Thymus (tissue), 11 donors: ENCODE data around the gene EPB41L3. TPM values are rescaled to one million over a fixed set of nuclear protein-coding genes. Genes with fewer than 3 reads are reported as not detected.
"Not testable (repeated sequence)": the region's sequence is repeated elsewhere in the genome, so short reads cannot be mapped to it uniquely, and the experiment has no call there.

Experiments
- DNase-seq, 9 donors: peaks; one replicate each; pipeline ENCODE4 v3.0.0-alpha.2; 2013; ENCODE audit warnings: low spot score in 9 of 9, low read depth in 6 of 9, missing footprints in 1 of 9
- H3K27ac ChIP-seq, 2 donors: one replicate each; pipeline ENCODE4 v1.5.1; 2013; ENCODE audit warnings: control low read depth in 1 of 2, low read depth in 1 of 2, low read length in 1 of 2, mild to moderate bottlenecking in 1 of 2, moderate library complexity in 1 of 2
- H3K27me3 ChIP-seq, 2 donors: one replicate each; pipeline ENCODE4 v1.5.1; 2013; ENCODE audit warnings: low read length in 1 of 2; ENCODE audit not compliant: control insufficient read depth in 2 of 2, insufficient read depth in 1 of 2
- H3K36me3 ChIP-seq, 2 donors: one replicate each; pipeline ENCODE4 v1.5.1; 2013; ENCODE audit warnings: low read length in 1 of 2, mild to moderate bottlenecking in 1 of 2, moderate library complexity in 1 of 2; ENCODE audit not compliant: control insufficient read depth in 2 of 2, insufficient read depth in 2 of 2
- H3K4me1 ChIP-seq, 2 donors: one replicate each; pipeline ENCODE4 v1.5.1; 2013; ENCODE audit warnings: low read length in 2 of 2; ENCODE audit not compliant: control insufficient read depth in 2 of 2, insufficient read depth in 2 of 2
- H3K4me3 ChIP-seq, 2 donors: one replicate each; pipeline ENCODE4 v1.5.1; 2013; ENCODE audit warnings: low read length in 2 of 2, control low read depth in 1 of 2, mild to moderate bottlenecking in 1 of 2
- H3K9me3 ChIP-seq, 2 donors: one replicate each; pipeline ENCODE4 v1.5.1; 2013; ENCODE audit warnings: low read length in 1 of 2, mild to moderate bottlenecking in 1 of 2; ENCODE audit not compliant: control insufficient read depth in 2 of 2, insufficient read depth in 1 of 2
- WGBS: extraction: QIAGEN DNeasy Blood & Tissue Kit; methylation state at CpG from one replicate; pipeline ENCODE4 v1.1.7; 2013; 5-methylcytosine and 5-hydroxymethylcytosine counted together
- polyA plus RNA-seq: library from polyadenylated mRNA; stranded (reverse); fragments of 200-250 nt; gene quantifications from one replicate; pipeline ENCODE4 v1.2.3, GENCODE V29; 2013
- total RNA-seq: library from RNA; stranded (reverse); fragments of 120-200 nt; gene quantifications from one replicate; pipeline ENCODE4 v1.2.4, GENCODE V29; 2013
- donor health status: healthy.

The EPB41L3 gene
- total and polyA plus RNA-seq, 2 donors, result 17.8 to 31.9 TPM

- Histone ChIP-seq H3K27me3 (no peaks in the 10 kb centered on the region), H3K4me3 (no peak overlapping the region), H3K9me3 (no peaks in the 10 kb centered on the region), H3K27ac (no peak overlapping the region), H3K4me1 (no peaks in the 10 kb centered on the region), H3K36me3 (no peaks in the 10 kb centered on the region)
- no peak for DNase-seq
- 86% methylated on average over 24 of the region's 24 CpGs for WGBS
Measured at GRCh38 chr18:5488844-5489243, 55.0 kb downstream of the EPB41L3 start.

DNA sequence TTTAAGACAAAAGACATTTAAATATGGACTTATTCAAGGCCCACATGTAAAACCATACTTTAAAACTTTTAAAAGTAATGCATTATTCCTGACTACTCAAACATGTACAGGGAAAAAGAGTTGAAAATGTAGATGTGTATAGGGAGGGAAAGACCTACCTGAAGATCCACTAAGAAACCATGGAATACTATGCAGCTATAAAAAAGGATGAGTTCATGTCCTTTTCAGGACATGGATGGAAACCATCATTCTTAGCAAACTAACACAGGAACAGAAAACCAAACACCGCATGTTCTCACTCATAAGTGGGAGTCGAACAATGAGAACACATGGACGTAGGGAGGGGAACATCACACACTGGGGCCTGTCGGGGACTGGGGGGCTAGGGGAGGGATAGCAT lies 55.8 kb downstream of the EPB41L3 start:
- not testable (repeated sequence) for H3K9me3 ChIP-seq, H3K4me3 ChIP-seq, H3K27me3 ChIP-seq, H3K36me3 ChIP-seq, H3K27ac ChIP-seq, H3K4me1 ChIP-seq, DNase-seq
- WGBS, result 98% methylated on average over 4 of the region's 4 CpGs

GRCh38 chr18:5484526-5484925 lies 59.3 kb downstream of the EPB41L3 start:
- Histone ChIP-seq H3K4me1 (no peaks in the 10 kb centered on the region), H3K4me3 (no peak overlapping the region), H3K27me3 (no peaks in the 10 kb centered on the region), H3K9me3 (no peaks in the 10 kb centered on the region), H3K27ac (no peak overlapping the region), H3K36me3 (no peaks in the 10 kb centered on the region)
- 96% methylated on average over 2 of the region's 2 CpGs for WGBS
- no peak for DNase-seq

DNA sequence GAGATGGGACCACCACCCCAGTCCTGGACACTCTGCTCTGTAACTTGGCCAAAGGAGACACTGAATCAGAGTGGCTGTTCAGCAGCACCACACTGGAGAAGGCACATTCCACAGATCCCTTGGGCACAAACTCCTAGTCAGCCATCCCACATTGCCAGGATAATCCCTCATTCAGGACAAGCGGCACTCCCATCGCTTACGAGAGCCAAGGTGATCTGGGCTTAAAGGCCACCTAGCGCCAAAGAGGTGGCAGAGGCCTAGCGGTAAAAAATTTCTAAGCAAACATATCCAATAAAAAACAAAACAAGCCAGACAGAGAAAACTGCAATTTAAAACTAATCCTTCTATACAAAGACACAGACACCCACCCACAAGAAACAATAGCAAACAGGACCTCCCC lies 62.2 kb downstream of the EPB41L3 start:
- 97% methylated on average over 5 of the region's 5 CpGs for WGBS

GRCh38 chr18:5478261-5478660 lies 65.5 kb downstream of the EPB41L3 start:
- Histone ChIP-seq H3K4me3 (no peak overlapping the region), H3K4me1 (no peaks in the 10 kb centered on the region), H3K36me3 (no peaks in the 10 kb centered on the region), H3K9me3 (no peaks in the 10 kb centered on the region), H3K27me3 (no peaks in the 10 kb centered on the region), H3K27ac (no peak overlapping the region)
- WGBS, result 94% methylated on average over 4 of the region's 4 CpGs
- DNase-seq, result no peak

More for the DNA sequence above, 62.2 kb downstream of the EPB41L3 start:
- Histone ChIP-seq H3K9me3 (no peaks in the 10 kb centered on the region), H3K27me3 (no peaks in the 10 kb centered on the region), H3K27ac (no peak overlapping the region), H3K4me3 (no peak overlapping the region), H3K4me1 (no peaks in the 10 kb centered on the region), H3K36me3 (no peaks in the 10 kb centered on the region)
- DNase-seq, result no peak

DNA sequence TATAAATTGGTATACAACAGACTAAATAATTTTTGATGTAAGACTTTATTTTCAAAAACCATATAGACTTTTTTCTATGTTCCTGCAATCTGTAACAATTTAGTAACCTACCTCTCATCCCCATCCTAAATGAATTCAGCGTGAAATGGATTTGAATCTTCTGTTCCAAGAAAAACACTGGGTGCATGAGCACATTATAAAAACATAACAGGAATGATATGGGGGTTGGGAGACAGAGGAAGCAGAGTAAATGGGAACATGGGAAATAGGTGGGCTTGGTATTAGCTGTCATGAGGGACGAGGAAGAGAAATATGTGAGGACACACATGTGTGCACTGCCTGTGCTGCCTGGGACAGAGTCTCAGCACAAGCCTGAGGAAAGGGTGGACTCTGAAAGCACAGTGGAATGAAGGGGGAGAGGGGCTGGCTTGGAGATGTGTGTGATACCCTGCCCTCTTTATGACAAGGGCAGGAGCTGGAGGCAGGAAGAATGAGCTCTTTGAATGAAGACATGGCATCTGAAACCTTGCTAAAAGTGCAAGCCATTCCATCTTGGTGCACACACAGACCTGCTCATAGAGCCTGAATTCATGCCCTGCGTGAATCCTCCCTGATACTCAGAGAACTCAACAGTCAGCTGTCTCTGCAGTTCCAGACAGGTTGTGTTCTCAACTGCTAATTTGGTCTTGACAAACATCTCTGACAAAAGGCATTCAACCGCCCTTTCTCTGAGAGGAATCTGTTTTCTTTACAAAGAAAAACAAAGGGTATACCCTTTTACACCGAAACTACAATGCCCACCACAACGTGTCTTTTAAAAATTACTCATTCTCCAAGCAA lies 66.6 kb downstream of the EPB41L3 start:
- DNase-seq, result no peak
- Histone ChIP-seq H3K36me3 (no peaks in the 10 kb centered on the region), H3K4me3 (no peak overlapping the region), H3K27ac (no peak overlapping the region), H3K4me1 (no peaks in the 10 kb centered on the region), H3K27me3 (no peaks in the 10 kb centered on the region), H3K9me3 (no peaks in the 10 kb centered on the region)
- 93% methylated on average over 6 of the region's 6 CpGs for WGBS

- Histone ChIP-seq H3K27me3 (no peaks in the 10 kb centered on the region), H3K4me1 (no peaks in the 10 kb centered on the region), H3K4me3 (no peak overlapping the region), H3K36me3 (no peaks in the 10 kb centered on the region), H3K27ac (no peak overlapping the region), H3K9me3 (no peaks in the 10 kb centered on the region)
- DNase-seq, result no peak
- 13% methylated on average over 8 of the region's 8 CpGs for WGBS
Measured at GRCh38 chr18:5475267-5475666, 68.5 kb downstream of the EPB41L3 start.

DNA sequence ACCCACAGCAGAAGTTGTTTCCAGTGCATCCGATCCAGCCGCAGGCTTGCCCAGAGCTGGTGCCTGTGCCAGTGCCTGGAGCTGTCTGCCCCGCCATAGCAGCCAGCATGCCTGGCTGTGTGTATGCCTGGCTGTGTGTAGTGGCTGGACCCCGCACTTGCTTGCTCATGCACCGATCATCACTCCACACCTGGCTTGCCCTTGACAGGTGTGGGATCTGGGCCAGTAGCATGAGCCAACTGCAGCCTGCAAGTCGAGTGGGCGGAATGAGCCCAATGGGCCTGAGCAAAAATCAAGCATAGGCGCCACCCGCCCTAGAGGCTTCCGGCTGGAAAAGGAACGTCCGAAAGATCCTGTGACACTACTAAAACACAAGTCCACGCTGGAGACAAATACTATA lies 74.5 kb downstream of the EPB41L3 start:
- Histone ChIP-seq H3K27me3 (no peaks in the 10 kb centered on the region), H3K9me3 (no peaks in the 10 kb centered on the region), H3K27ac (no peak overlapping the region), H3K4me3 (no peak overlapping the region), H3K4me1 (no peaks in the 10 kb centered on the region), H3K36me3 (no peaks in the 10 kb centered on the region)
- WGBS, result 96% methylated on average over 13 of the region's 13 CpGs
- no peak for DNase-seq

- WGBS, result 94% methylated on average over 9 of the region's 9 CpGs
- no peaks in the 10 kb centered on the region for H3K9me3 ChIP-seq
- no peak overlapping the region for H3K27ac ChIP-seq
- H3K4me1 ChIP-seq, result no peaks in the 10 kb centered on the region
- no peaks in the 10 kb centered on the region for H3K36me3 ChIP-seq
- H3K27me3 ChIP-seq, result no peaks in the 10 kb centered on the region
- DNase-seq, result no peak
- H3K4me3 ChIP-seq, result no peak overlapping the region
Measured at GRCh38 chr18:5468394-5468793, 75.4 kb downstream of the EPB41L3 start.
